Measurements from ENCODE around the gene EFCAB13.

The EFCAB13 gene

DNA sequence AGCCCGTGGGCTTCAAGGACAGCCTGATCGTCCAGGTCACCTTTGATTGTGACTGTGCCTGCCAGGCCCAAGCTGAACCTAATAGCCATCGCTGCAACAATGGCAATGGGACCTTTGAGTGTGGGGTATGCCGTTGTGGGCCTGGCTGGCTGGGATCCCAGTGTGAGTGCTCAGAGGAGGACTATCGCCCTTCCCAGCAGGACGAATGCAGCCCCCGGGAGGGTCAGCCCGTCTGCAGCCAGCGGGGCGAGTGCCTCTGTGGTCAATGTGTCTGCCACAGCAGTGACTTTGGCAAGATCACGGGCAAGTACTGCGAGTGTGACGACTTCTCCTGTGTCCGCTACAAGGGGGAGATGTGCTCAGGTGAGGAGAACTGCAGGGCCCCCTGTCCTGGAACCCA, 31.5 kb upstream of the EFCAB13 start:
- DNase-seq = no peak

DNA sequence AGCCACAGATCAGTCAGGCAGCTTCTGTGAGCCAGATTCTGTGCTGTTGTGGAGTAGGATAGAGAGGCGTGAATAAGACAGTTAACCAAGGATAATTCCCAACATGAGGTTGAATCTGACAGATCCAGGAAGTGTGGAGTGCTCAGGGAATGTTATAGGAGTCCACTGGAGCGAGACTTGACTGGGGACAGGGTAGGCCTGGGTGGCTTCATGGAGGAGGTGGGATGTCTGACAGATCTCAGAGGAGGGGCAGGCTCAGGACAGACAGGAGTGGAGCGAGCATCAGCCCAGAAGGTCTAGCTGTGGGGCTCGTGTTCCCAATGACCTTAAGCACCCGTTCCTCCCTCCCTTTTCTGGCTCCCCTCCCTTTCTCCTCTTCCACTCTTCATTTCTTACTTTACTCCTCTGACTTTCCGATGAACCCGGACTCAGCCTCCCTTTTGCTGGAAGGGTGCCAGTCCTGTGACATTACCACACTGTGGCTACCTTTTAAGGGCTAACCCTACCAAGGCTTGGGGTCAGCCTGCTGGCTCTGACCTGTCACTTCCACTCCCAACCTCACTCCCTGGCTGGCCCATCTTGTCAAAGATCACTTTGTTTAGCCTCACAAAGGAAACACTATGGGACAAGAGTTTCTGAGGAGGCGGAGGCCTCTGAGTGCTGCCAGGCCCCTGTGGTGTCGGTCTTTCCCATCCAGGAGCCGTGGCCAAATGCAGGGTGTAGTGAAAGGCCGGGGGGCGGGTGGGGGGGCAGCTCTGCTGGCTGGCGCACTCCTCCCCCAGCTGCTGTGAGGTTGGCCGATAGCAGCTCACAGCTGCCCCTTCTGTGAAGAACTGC, 28.5 kb upstream of the EFCAB13 start:
- DNase-seq = no peak

DNA sequence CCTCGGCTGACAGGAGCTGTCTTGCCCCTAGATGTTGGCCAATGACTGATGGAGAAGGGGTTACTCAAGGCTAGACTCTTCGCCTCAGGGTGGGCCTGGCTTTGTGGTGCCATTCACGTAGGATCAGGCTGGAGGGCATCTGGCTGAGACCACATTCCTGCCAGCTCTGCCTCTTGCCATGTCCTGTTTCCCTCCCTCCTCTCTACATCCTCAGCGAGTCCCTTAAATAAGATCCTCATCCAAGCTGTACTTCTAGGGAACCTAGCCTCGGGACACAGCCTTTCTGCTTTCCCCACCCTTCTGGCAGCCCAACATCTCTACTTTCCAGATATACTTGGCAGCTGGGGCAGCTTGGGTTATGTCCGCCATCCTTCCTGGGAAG, 27.9 kb upstream of the EFCAB13 start:
- no peak for DNase-seq

GRCh38 chr17:47297661-47298400, 25.9 kb upstream of the EFCAB13 start:
- DNase-seq = no peak

DNA sequence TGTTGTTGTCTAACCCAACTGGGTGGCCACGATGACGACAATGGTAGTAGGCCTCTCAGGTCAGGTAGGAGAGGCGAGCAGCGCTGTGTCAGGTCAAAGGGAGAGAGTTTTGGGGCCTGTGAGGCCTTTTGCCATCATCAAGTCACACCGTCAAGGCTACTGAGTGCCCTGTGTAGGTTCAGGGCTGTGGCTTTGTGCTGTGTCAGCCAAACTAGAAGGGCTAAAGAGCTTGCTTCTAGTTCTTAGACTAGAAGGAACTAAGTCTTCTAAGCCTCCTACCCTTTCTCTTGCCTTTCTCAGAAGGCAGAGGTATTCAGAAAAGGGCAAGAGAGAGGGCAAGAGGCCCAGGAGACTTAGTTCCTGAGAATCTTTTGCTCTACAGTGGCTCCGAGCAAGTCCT, 25.0 kb upstream of the EFCAB13 start:
- no peak for DNase-seq

DNA sequence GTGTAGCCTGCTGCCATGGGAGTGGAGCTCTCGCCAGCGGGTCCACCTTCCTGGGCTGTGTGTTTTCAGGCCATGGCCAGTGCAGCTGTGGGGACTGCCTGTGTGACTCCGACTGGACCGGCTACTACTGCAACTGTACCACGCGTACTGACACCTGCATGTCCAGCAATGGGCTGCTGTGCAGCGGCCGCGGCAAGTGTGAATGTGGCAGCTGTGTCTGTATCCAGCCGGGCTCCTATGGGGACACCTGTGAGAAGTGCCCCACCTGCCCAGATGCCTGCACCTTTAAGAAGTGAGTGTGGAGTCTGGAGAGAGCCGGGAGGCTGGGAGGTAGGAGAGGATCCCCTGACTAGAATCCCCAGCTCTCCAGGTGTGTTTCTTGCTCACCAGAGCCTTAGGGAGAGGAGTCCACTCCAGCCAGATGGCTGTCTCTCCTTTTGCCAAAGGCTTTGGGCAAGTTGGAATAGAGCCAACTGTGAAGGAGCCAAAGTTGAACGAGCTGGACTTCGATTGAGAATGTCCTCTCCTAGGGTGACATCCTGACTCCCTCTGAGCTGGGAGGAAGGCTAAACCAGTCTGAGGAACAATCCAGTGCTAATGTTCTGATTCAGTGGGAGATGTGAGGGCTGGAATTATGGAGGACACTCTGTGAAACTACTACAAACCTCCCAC, 24.4 kb upstream of the EFCAB13 start:
- no peak for DNase-seq

- DNase-seq = no peak
Observed at GRCh38 chr17:47300718-47301117, 23.0 kb upstream of the EFCAB13 start.

DNA sequence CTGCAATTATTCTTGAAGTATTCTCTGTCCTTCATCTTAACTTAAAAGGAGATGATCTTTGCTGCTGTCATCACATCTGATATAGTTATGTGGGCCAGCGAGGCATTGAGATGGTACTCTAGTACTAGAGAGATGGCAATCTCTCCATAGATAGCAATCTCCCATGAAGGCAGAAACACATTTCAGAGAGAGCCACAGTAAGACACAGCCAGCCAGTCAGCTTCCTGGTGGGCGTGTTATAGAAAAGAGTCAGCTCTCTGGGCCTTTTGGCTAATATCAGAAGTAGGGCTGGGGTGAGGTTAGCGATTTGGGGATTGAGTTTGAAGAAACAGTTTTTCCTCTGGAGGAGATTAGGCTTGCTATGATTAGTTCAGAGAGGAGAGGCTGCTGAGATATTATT, 22.6 kb upstream of the EFCAB13 start:
- peak in 1 of 5 donors; percentile 33 for DNase-seq

DNA sequence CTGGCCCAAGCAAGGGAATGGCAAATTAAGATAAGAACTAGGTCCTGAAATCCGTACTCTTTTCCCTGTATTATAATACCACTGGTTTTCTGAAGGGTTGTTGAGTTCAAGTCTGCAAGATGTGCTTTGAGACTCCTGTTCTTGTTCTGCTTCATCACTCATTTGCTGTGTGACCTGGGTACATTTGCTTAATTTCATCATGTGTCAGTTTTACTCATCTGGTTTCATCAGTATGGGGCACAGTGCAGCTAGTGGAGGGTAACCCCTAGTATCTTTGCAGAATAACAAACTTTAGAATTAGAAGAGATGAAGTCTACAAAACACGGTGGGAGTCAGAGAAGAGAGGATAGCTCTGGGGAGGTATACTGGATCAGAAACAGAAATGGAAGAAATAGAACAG, 21.9 kb upstream of the EFCAB13 start:
- no peak for DNase-seq

DNA sequence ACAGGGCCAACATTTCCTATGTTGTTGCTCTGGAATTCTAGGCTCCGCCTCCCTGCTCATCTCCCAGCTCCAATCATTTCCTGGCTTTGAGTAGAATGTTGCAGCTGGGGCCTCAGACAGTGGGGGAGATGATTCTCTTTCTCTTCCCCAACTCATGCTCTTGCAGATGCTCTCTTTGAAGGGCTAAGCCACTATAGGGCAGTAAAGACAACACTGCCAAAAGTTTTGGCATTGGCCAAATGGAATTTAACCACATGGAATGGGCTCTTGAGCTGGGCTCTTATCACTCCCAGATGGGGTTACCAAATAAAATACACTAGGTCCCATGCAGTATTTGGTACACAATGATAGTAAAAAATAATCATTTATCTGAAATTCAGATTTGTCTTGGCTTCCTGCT, 19.6 kb upstream of the EFCAB13 start:
- DNase-seq = no peak

- DNase-seq = no peak
Observed at GRCh38 chr17:47305302-47305923, 18.3 kb upstream of the EFCAB13 start.

GRCh38 chr17:47310186-47310733, 13.5 kb upstream of the EFCAB13 start:
- no peak for DNase-seq

DNA sequence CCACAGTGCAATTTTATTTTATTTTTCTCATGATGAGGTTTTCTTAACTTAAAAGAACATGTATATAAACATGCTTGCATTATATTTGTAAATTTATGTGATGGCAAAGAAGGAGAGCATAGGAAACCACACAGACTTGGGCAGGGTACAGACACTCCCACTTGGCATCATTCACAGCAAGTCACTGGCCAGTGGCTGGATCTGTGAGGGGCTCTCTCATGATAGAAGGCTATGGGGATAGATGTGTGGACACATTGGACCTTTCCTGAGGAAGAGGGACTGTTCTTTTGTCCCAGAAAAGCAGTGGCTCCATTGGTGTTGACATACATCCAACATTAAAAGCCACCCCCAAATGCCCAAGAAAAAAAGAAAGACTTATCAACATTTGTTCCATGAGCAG, 12.3 kb upstream of the EFCAB13 start:
- no peak for DNase-seq

DNA sequence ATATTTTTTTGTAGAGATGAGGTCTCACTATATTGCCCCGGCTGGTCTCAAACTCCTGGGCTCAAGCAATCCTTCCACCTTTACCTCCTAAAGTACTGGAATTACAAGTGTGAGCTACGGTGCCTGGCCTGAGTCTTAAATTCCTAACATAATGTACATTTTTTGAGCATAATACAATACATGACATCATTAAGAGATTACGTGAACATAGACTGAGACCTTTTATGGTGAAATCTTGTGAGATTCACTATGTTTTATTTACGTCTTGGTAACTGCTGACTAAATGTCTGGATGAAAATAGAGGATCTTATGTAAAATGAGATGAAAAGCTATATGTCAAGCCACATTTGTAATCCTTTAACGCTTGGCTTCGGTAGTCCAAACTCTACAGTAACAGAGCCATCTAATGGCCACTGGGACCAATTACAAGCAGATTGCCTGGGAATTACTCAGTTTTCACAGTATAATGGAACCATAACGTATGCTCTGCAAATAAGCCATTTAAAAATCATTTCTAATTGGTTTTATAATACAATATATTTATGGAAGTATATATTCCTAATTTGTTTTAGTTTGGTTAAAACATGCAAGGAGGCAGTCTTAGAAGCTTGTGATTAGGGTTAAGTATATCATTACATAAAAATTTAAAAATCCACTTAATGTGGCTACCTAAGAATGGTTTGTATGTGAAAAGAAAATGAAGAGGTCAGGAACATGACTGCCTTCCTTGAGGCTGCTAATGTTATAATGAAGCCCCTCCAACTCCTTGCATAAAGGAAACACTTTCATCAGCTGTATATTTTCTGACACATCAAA, 8.1 kb upstream of the EFCAB13 start:
- peak in 2 of 5 donors; percentile 12 to 51 for DNase-seq

DNA sequence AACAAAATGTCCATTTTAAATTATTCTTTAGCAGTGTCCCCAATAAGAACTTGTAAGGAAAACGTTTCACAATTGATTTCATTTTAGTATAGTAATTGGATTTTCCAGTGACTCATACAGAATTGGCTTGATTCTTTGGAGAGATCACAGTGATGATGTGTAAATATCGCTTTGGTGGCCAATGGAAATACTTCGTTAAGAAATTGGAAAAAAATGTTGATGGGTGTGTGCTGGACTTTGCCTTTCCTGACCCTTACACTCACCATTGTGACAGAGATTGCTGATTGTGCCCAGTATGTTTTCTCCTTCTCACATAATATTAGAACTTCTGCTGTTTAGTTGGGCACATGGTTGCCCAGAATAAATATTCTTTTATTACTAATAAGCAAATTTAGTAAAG, 7.4 kb upstream of the EFCAB13 start:
- DNase-seq = no peak

DNA sequence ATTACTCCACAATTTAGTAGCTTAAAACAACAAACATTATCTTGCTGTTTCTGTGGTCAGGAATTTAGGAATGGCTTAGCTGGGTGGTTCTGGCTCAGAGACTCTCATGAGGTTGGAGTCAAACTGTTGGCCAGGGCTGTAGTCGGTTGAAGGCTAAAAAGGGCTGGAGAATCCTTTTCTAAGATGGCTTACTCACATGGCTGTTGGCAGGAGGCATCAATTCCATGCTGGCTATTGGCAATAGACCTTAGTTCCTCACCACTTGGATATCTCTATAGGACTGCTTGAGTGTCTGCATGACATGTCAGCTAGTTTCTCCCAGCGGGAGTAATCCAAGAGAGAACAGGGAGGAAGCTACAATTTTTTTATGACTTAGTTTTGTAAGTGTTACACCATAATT, 6.6 kb upstream of the EFCAB13 start:
- DNase-seq = no peak

GRCh38 chr17:47318197-47318918, 5.4 kb upstream of the EFCAB13 start:
- DNase-seq = no peak

DNA sequence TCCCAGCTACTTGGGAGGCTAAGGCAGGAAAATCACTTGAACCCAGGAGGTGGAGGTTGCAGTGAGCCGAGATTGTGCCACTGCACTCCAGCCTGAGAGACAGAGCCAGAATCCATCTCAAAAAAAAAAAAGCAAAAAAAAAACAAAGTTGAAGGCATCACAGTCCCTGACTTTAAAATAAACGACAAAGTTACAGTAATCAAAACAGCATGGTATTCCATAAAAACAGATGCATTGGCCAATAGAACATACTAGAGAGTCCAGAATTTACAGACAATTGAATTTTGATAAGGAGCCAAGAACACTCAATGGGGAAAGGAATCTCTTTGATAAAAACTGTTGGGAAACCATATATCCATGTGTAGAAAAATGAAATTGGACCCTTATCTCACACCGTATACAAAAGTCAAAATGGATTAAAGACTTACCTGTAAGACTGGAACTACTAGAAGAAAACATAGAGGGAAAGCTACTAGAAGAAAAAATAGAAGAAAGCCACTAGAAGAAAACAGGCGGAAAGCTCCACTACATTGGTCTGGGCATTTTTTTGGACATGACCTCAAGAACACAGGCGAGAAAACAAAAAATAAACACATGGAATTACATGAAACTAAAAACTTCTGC, 2.8 kb upstream of the EFCAB13 start:
- DNase-seq = no peak

DNA sequence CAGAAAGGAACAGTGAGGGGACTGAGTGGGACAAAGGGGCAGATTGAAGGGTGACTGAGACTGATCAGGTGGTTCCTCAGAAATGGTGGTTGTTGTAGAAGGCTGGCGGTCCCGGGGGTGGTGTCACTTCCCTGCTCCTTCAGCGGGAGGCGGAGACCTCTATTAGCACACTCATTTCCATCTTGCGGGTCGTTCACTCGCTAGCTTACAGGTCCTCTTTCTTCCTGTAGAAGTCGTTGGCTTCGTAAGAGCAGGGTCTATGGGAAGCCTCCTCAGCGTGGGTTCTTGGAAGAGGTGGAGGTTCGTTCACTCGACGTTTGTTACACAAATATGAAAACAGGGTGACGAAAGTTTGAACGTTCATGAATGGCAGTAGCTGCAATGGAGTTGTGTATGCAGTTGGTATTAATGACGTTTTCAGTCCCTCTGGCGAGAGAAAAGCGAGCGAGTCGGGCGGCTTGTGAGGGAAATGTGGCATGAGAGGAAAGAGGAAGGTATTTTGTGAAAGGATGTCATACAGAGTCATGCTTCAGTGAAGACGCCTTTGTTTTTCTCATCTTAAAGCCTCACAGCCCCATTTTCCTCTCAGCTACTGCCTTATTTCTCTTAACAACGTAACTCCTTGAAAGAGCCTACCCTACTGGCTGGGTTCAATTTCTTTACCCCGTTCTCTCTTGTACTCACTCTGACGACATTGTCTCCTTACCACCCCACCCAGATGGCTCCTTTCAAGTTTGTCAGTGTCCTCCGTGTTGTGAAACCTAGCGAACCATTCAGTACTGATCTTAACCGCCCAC, 667 bp downstream of the EFCAB13 start:
- peak; percentile 15 to 55 (median 47) for DNase-seq

DNA sequence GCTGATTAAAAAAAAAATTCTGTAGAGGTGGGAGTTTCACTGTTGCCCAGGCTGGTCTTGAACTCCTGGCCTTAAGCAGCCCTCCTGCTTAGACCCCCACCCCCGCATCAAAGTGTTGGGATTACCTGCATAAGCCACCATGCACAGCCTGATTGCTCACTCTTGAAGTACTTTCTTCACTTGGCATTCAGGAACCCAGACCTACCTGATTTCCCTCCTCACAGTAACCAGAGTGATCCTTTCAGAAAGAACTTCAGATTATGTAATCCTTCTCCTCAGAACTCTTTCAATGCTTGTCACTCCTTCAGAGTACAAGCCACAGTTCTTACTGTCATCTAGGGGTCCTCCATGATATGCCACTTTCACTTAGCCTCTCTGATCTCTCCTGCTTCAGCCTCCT, 1.4 kb downstream of the EFCAB13 start:
- no peak for DNase-seq

All from T-helper 1 cell (primary cell).